Stimulated activated CD4-positive, alpha-beta T cell treated with anti-CD3 and anti-CD28 coated beads, Interleukin-15, amount 100 ng/mL, for 48 hours (primary cell): ENCODE results near the gene GMFB.

Source experiments
- DNase-seq, 2 donors: peaks; one replicate each; pipeline ENCODE4 v3.0.0-alpha.2; 2020; ENCODE audit warnings: low read depth in 2 of 2

The GMFB gene

GRCh38 chr14:54488646-54489317, at the start of gene GMFB:
Gene GMFB (minus strand): TSS chr14:54488980. CDS start chr14:54488927, 53 bp downstream.
- DNase-seq = peak; percentile 77 to 82

GRCh38 chr14:54538055-54538454, 49.3 kb upstream of the GMFB start:
- DNase-seq = no peak

- DNase-seq = no peak
These were observed 48.9 kb upstream of the GMFB start for GRCh38 chr14:54537651-54538050.

- DNase-seq = no peak
These were observed 46.9 kb upstream of the GMFB start for GRCh38 chr14:54535646-54536045.

GRCh38 chr14:54535126-54535525, 46.3 kb upstream of the GMFB start:
- DNase-seq = no peak

- no peak for DNase-seq
These were observed 44.3 kb upstream of the GMFB start for GRCh38 chr14:54533100-54533499.

- DNase-seq = no peak
These were observed 43.6 kb upstream of the GMFB start for GRCh38 chr14:54532111-54533012.

GRCh38 chr14:54529811-54530210, 41.0 kb upstream of the GMFB start:
- no peak for DNase-seq

GRCh38 chr14:54528973-54529372, 40.2 kb upstream of the GMFB start:
- DNase-seq = no peak

- DNase-seq = no peak
These were observed 35.6 kb upstream of the GMFB start for GRCh38 chr14:54524410-54524809.

GRCh38 chr14:54516709-54517108, 27.9 kb upstream of the GMFB start:
- DNase-seq = no peak

- DNase-seq = no peak
These were observed 26.9 kb upstream of the GMFB start for GRCh38 chr14:54515670-54516069.

GRCh38 chr14:54512393-54512792, 23.6 kb upstream of the GMFB start:
- DNase-seq = no peak

- peak; percentile 94 to 97 for DNase-seq
These were observed 21.0 kb upstream of the GMFB start, which contains the start of gene CGRRF1 for GRCh38 chr14:54509546-54510501. Gene CGRRF1 (plus strand): TSS chr14:54509906. CDS start chr14:54509960, 54 bp downstream.

- no peak for DNase-seq
These were observed 14.7 kb upstream of the GMFB start for GRCh38 chr14:54503486-54503885.

GRCh38 chr14:54502602-54503001, 13.8 kb upstream of the GMFB start:
- DNase-seq = no peak

- no peak for DNase-seq
These were observed 12.7 kb upstream of the GMFB start for GRCh38 chr14:54501480-54501879.

GRCh38 chr14:54500744-54501143, 12.0 kb upstream of the GMFB start:
- no peak for DNase-seq

GRCh38 chr14:54498579-54498978, 9.8 kb upstream of the GMFB start:
- no peak for DNase-seq

GRCh38 chr14:54498095-54498531, 9.3 kb upstream of the GMFB start:
- no peak for DNase-seq

- no peak for DNase-seq
These were observed 8.4 kb upstream of the GMFB start for GRCh38 chr14:54497224-54497623.

- DNase-seq = no peak
These were observed 4.5 kb upstream of the GMFB start for GRCh38 chr14:54493293-54493692.
